Loucy (cell line): ENCODE measurements around the gene BACE1.

Experiments used
- CTCF ChIP-seq: fragments of 200-600 bp; sonication (generic); conservative IDR thresholded peaks from 2 replicates; pipeline ENCODE4 v1.5.1; 2014; ENCODE audit warnings: mild to moderate bottlenecking, antibody characterized with exemption, low read length
- EZH2phosphoT487 ChIP-seq: fragments of 200-600 bp; IDR thresholded peaks from 2 replicates; pipeline ENCODE4 v1.6.1; 2018; ENCODE audit warnings: antibody characterized with exemption, mild to moderate bottlenecking, moderate library complexity, borderline replicate concordance

- no peak for TF ChIP-seq CTCF
- no peak for TF ChIP-seq EZH2phosphoT487
Observed at GRCh38 chr11:117281159-117281558, 34.9 kb downstream of the BACE1 start.
